ENCODE data around the gene CCDC146. TPM values are rescaled to one million over a fixed set of nuclear protein-coding genes. Genes with fewer than 3 reads are reported as not detected.
"Not testable (repeated sequence)": the region's sequence is repeated elsewhere in the genome, so short reads cannot be mapped to it uniquely, and the experiment has no call there.

The CCDC146 gene
- polyA plus RNA-seq, 3 donors = 0.08 to 7.2 (median 0.40) TPM

- H3K4me1 ChIP-seq (ENCODE audit: control insufficient read depth in 1 of 2, insufficient read depth in 2 of 2, low read length in 2 of 2); H3K9ac ChIP-seq (ENCODE audit: insufficient read depth, low read length, poor library complexity, severe bottlenecking); H3K36me3 ChIP-seq (replicated peaks in 1 of 2; ENCODE audit: control insufficient read depth in 1 of 2, insufficient read depth in 2 of 2, low read length in 2 of 2); H3K4me2 ChIP-seq (replicated peaks; ENCODE audit: extremely low read depth, low read length, poor library complexity, severe bottlenecking); H3K27me3 Mint-ChIP-seq (ENCODE audit: low read depth in 3 of 3); H2AFZ ChIP-seq (ENCODE audit: insufficient read depth, low read depth, low read length, poor library complexity, severe bottlenecking); H3K9me3 ChIP-seq (replicated peaks in 1 of 2; ENCODE audit: control insufficient read depth in 1 of 2, insufficient read depth in 1 of 2, low read length in 2 of 2); H3K27me3 ChIP-seq (ENCODE audit: control insufficient read depth in 2 of 2, insufficient read depth in 2 of 2, low read length in 2 of 2); H3K27ac Mint-ChIP-seq; intact Hi-C loops (cut with micrococcal nuclease); H3K9me3 Mint-ChIP-seq; H3K4me1 Mint-ChIP-seq; H3K4me3 Mint-ChIP-seq; H4K20me1 ChIP-seq (ENCODE audit: insufficient read depth, low read length); H3K27ac ChIP-seq (ENCODE audit: low read depth in 1 of 2, low read length in 2 of 2); H3K4me3 ChIP-seq (replicated peaks in 1 of 3; ENCODE audit: low read depth in 2 of 3, low read length in 3 of 3); H3K79me2 ChIP-seq (ENCODE audit: insufficient read depth, low read length); H3K36me3 Mint-ChIP-seq; DNase-seq: not testable (repeated sequence)
- WGBS (ENCODE audit: insufficient coverage) = no CpG with 5 or more reads among the region's 3 CpGs
These were observed 21.9 kb upstream of the CCDC146 start for GRCh38 chr7:77100501-77100900.

GRCh38 chr7:77101187-77101586, 21.2 kb upstream of the CCDC146 start:
- H4K20me1 ChIP-seq (ENCODE audit: insufficient read depth, low read length); H3K27me3 ChIP-seq (ENCODE audit: control insufficient read depth in 2 of 2, insufficient read depth in 2 of 2, low read length in 2 of 2); H3K27ac Mint-ChIP-seq; H3K4me1 ChIP-seq (ENCODE audit: control insufficient read depth in 1 of 2, insufficient read depth in 2 of 2, low read length in 2 of 2); H3K4me2 ChIP-seq (replicated peaks; ENCODE audit: extremely low read depth, low read length, poor library complexity, severe bottlenecking); H3K9me3 ChIP-seq (replicated peaks in 1 of 2; ENCODE audit: control insufficient read depth in 1 of 2, insufficient read depth in 1 of 2, low read length in 2 of 2); H3K4me3 Mint-ChIP-seq; H3K27me3 Mint-ChIP-seq (ENCODE audit: low read depth in 3 of 3); H3K4me1 Mint-ChIP-seq; H3K4me3 ChIP-seq (replicated peaks in 1 of 3; ENCODE audit: low read depth in 2 of 3, low read length in 3 of 3); H3K27ac ChIP-seq (ENCODE audit: low read depth in 1 of 2, low read length in 2 of 2); intact Hi-C loops (cut with micrococcal nuclease); H3K9me3 Mint-ChIP-seq; H3K36me3 ChIP-seq (replicated peaks in 1 of 2; ENCODE audit: control insufficient read depth in 1 of 2, insufficient read depth in 2 of 2, low read length in 2 of 2); H2AFZ ChIP-seq (ENCODE audit: insufficient read depth, low read depth, low read length, poor library complexity, severe bottlenecking); H3K79me2 ChIP-seq (ENCODE audit: insufficient read depth, low read length); H3K9ac ChIP-seq (ENCODE audit: insufficient read depth, low read length, poor library complexity, severe bottlenecking); H3K36me3 Mint-ChIP-seq; DNase-seq: not testable (repeated sequence)
- WGBS (ENCODE audit: insufficient coverage) = no CpG with 5 or more reads among the region's 1 CpG

- H3K4me1 Mint-ChIP-seq; H3K9me3 Mint-ChIP-seq; H3K36me3 ChIP-seq (replicated peaks in 1 of 2; ENCODE audit: control insufficient read depth in 1 of 2, insufficient read depth in 2 of 2, low read length in 2 of 2): not testable (repeated sequence)
These were observed 19.7 kb upstream of the CCDC146 start for GRCh38 chr7:77102671-77103070.

GRCh38 chr7:77105904-77106303, 16.5 kb upstream of the CCDC146 start:
- H3K27me3 Mint-ChIP-seq (ENCODE audit: low read depth in 3 of 3); H3K27ac Mint-ChIP-seq; DNase-seq; H3K27ac ChIP-seq (ENCODE audit: low read depth in 1 of 2, low read length in 2 of 2); H3K4me1 ChIP-seq (ENCODE audit: control insufficient read depth in 1 of 2, insufficient read depth in 2 of 2, low read length in 2 of 2); H3K9me3 ChIP-seq (replicated peaks in 1 of 2; ENCODE audit: control insufficient read depth in 1 of 2, insufficient read depth in 1 of 2, low read length in 2 of 2); H3K4me3 ChIP-seq (replicated peaks in 1 of 3; ENCODE audit: low read depth in 2 of 3, low read length in 3 of 3); H3K27me3 ChIP-seq (ENCODE audit: control insufficient read depth in 2 of 2, insufficient read depth in 2 of 2, low read length in 2 of 2); H3K79me2 ChIP-seq (ENCODE audit: insufficient read depth, low read length); H3K4me1 Mint-ChIP-seq; H3K4me3 Mint-ChIP-seq; H3K9me3 Mint-ChIP-seq; H3K4me2 ChIP-seq (replicated peaks; ENCODE audit: extremely low read depth, low read length, poor library complexity, severe bottlenecking); intact Hi-C loops (cut with micrococcal nuclease); H3K9ac ChIP-seq (ENCODE audit: insufficient read depth, low read length, poor library complexity, severe bottlenecking); H4K20me1 ChIP-seq (ENCODE audit: insufficient read depth, low read length); H2AFZ ChIP-seq (ENCODE audit: insufficient read depth, low read depth, low read length, poor library complexity, severe bottlenecking); H3K36me3 Mint-ChIP-seq: not testable (repeated sequence)
- H3K36me3 ChIP-seq (replicated peaks in 1 of 2; ENCODE audit: control insufficient read depth in 1 of 2, insufficient read depth in 2 of 2, low read length in 2 of 2) = peaks cover 4 to 14% of the 10 kb centered on the region in 2 donors
- no CpG with 5 or more reads among the region's 3 CpGs for WGBS (ENCODE audit: insufficient coverage)

More at GRCh38 chr7:77102671-77103070, 19.7 kb upstream of the CCDC146 start:
- intact Hi-C loops (cut with micrococcal nuclease); H3K27me3 ChIP-seq (ENCODE audit: control insufficient read depth in 2 of 2, insufficient read depth in 2 of 2, low read length in 2 of 2); H3K27me3 Mint-ChIP-seq (ENCODE audit: low read depth in 3 of 3); H3K9me3 ChIP-seq (replicated peaks in 1 of 2; ENCODE audit: control insufficient read depth in 1 of 2, insufficient read depth in 1 of 2, low read length in 2 of 2); H3K4me1 ChIP-seq (ENCODE audit: control insufficient read depth in 1 of 2, insufficient read depth in 2 of 2, low read length in 2 of 2); H4K20me1 ChIP-seq (ENCODE audit: insufficient read depth, low read length); H3K9ac ChIP-seq (ENCODE audit: insufficient read depth, low read length, poor library complexity, severe bottlenecking); H3K4me3 Mint-ChIP-seq; H3K36me3 Mint-ChIP-seq; H3K79me2 ChIP-seq (ENCODE audit: insufficient read depth, low read length); H2AFZ ChIP-seq (ENCODE audit: insufficient read depth, low read depth, low read length, poor library complexity, severe bottlenecking); DNase-seq; H3K27ac ChIP-seq (ENCODE audit: low read depth in 1 of 2, low read length in 2 of 2); H3K4me2 ChIP-seq (replicated peaks; ENCODE audit: extremely low read depth, low read length, poor library complexity, severe bottlenecking); H3K4me3 ChIP-seq (replicated peaks in 1 of 3; ENCODE audit: low read depth in 2 of 3, low read length in 3 of 3); H3K27ac Mint-ChIP-seq: not testable (repeated sequence)
